Rectal smooth muscle tissue (tissue), 1 donor: ENCODE data around the gene UBA3.

Experiments used
- H3K27ac ChIP-seq: one replicate; pipeline ENCODE4 v1.7.0; 2013; ENCODE audit warnings: low read depth, low read length, inconsistent platforms
- H3K27me3 ChIP-seq: one replicate; pipeline ENCODE4 v1.7.0; 2013; ENCODE audit warnings: low read length; ENCODE audit not compliant: control insufficient read depth, insufficient read depth
- H3K36me3 ChIP-seq: one replicate; pipeline ENCODE4 v1.7.0; 2013; ENCODE audit warnings: low read length; ENCODE audit not compliant: control insufficient read depth, insufficient read depth
- H3K4me1 ChIP-seq: one replicate; pipeline ENCODE4 v1.7.0; 2013; ENCODE audit warnings: low read length; ENCODE audit not compliant: control insufficient read depth, insufficient read depth
- H3K4me3 ChIP-seq: one replicate; pipeline ENCODE4 v1.7.0; 2013; ENCODE audit warnings: low read length
- H3K9ac ChIP-seq: one replicate; pipeline ENCODE4 v1.7.0; 2013; ENCODE audit warnings: low read length

UBA3 gene

DNA sequence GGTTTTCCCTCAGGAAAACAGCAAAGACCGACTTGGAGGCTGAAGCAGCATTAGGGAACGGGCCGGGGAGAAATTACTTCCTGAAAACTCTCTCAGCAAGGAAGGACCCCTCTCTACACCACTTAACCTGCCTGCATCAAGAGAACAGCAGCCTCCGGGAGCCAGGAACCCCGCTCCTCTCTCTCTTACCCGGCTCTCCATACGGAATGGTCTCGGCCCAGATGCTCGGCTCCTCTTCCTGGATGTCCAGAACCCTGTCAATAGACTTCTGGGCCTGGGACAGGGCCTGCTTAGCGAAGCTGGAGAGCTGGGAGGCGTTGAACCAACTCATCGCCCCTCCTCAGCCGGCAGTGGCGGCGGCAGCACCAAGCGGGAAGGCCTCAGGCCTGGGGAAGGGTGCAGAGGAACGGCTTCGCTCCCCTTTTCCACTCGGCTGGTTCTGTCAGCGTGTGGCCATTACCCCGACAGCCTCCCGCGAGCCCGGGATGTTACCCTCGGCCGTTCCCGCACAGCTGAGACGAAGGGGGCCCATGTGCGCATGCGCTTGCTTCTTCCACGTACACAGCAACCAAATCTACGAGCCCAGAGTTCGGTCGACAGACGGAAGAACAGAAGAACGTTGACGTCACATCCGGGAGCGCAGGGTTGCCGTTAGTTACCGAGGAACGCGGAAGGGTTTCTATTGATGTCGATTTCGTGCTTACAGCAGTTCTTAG is 28.3 kb downstream of the UBA3 start, which contains the start of gene TMF1:
Gene TMF1 (minus strand): TSS at position 578 of the 716 bp plus-strand sequence. CDS start 247 bp downstream, at position 331.
- H3K4me1 ChIP-seq: peaks cover 12% of the 10 kb centered on the region
- no peaks in the 10 kb centered on the region for H3K27me3 ChIP-seq
- H3K4me3 ChIP-seq: peak within 1 kb of the TSS; percentile 99
- peak within 1 kb of the TSS; percentile 86 for H3K27ac ChIP-seq
- peaks cover 7% of the 10 kb centered on the region for H3K36me3 ChIP-seq
- H3K9ac ChIP-seq: peak within 1 kb of the TSS; percentile 95

- Histone ChIP-seq H3K9ac (no peak overlapping the region), H3K36me3 (peaks cover 7% of the 10 kb centered on the region), H3K27ac (no peak overlapping the region), H3K4me3 (no peak overlapping the region), H3K4me1 (peaks cover 12% of the 10 kb centered on the region), H3K27me3 (no peaks in the 10 kb centered on the region)
These were observed 31.2 kb downstream of the UBA3 start for GRCh38 chr3:69048990-69049389.

DNA sequence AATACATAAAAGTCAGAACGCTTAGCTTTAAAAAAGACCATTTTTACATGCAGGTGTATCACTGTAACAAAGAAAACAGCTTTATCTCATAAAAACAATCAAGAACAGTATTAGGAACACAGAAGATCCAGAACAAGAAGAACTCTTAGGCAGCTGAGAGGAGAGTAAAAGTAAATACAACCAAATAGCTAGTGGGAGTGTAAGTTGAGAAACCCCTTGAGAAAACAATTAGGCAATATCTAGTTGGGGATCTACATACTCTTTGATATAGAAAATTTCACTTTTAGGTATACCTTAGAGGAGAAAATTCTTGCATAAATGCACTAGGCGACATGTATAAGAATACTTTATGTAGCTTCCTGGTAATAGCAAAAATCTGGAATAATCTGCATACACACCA is 35.6 kb downstream of the UBA3 start:
- no peak overlapping the region for H3K9ac ChIP-seq
- H3K27me3 ChIP-seq: no peaks in the 10 kb centered on the region
- H3K4me1 ChIP-seq: peaks cover 4% of the 10 kb centered on the region
- H3K27ac ChIP-seq: no peak overlapping the region
- no peak overlapping the region for H3K4me3 ChIP-seq
- peaks cover 14% of the 10 kb centered on the region for H3K36me3 ChIP-seq

GRCh38 chr3:69033470-69033869 is 46.7 kb downstream of the UBA3 start:
- Histone ChIP-seq H3K36me3 (peaks cover 15% of the 10 kb centered on the region), H3K4me3 (no peak overlapping the region), H3K4me1 (no peaks in the 10 kb centered on the region), H3K9ac (no peak overlapping the region), H3K27ac (no peak overlapping the region), H3K27me3 (no peaks in the 10 kb centered on the region)

DNA sequence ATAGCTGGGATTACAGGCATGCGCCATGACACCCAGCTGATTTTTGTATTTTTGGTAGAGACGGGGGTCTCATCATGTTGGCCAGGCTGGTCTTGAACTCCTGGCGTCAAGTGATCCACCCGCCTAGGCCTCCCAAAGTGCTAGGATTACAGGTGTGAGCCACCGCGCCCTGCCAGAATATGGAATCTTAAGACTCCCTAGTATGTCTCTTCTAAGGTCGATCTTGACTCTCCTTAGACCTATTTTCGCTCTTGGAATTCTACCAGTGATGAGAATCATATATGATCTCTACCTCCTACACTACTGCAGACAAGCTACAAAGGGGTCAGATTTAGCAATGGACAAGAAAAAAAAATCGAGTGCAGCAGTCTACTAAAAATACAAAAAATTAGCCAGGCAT is 47.4 kb downstream of the UBA3 start:
- H3K27me3 ChIP-seq: no peaks in the 10 kb centered on the region
- no peak overlapping the region for H3K27ac ChIP-seq
- no peaks in the 10 kb centered on the region for H3K4me1 ChIP-seq
- no peak overlapping the region for H3K4me3 ChIP-seq
- no peak overlapping the region for H3K9ac ChIP-seq
- peaks cover 10% of the 10 kb centered on the region for H3K36me3 ChIP-seq

DNA sequence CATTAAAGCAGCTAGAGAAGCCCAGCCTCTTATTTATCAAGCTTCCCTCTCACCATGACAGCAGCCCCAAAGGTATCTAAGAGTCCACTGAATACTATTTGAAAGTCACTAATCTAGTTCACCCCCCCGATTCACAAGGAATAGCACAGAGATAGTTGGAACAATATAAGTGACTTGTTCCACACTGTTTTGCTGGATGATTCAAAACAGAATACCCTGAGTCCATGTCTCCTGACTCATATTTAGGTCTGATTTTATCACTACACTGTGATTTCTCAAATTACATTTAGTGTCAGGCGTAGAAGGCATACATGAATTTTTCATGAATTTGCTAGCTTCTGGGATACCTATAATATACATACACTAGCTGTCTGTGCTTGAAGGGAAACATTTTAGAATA is 48.0 kb downstream of the UBA3 start:
- H3K27ac ChIP-seq: no peak overlapping the region
- H3K36me3 ChIP-seq: peaks cover 10% of the 10 kb centered on the region
- no peaks in the 10 kb centered on the region for H3K27me3 ChIP-seq

GRCh38 chr3:69031635-69032034 is 48.5 kb downstream of the UBA3 start:
- Histone ChIP-seq H3K27me3 (no peaks in the 10 kb centered on the region), H3K9ac (no peak overlapping the region), H3K36me3 (peaks cover 10% of the 10 kb centered on the region), H3K27ac (no peak overlapping the region), H3K4me3 (no peak overlapping the region), H3K4me1 (no peaks in the 10 kb centered on the region)

More for the DNA sequence above, 48.0 kb downstream of the UBA3 start:
- H3K4me3 ChIP-seq: no peak overlapping the region
- H3K9ac ChIP-seq: no peak overlapping the region
- no peaks in the 10 kb centered on the region for H3K4me1 ChIP-seq

GRCh38 chr3:69020857-69021256 is 59.3 kb downstream of the UBA3 start:
- H3K27me3 ChIP-seq: no peaks in the 10 kb centered on the region
- no peak overlapping the region for H3K9ac ChIP-seq
- peaks cover 12% of the 10 kb centered on the region for H3K36me3 ChIP-seq
- H3K4me3 ChIP-seq: no peak overlapping the region
- no peaks in the 10 kb centered on the region for H3K4me1 ChIP-seq
- H3K27ac ChIP-seq: no peak overlapping the region

DNA sequence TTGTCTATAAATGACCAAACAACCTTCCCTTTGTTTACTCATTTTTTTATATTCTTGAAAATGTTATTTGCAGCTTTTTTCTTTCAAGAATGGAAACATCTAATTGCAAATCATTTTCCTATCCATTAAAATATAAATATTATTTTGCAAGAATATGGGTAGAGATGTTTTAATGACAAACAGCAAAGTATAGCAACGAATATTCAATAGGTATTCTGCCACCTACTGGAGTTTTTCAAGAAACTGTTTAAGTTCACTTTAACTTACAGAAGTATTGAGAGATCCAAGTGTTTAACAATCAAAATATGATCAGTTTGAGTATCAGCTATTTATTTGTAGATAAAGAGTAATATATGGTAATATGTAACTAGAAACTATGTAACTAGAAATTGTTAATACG is 59.7 kb downstream of the UBA3 start:
- H3K27ac ChIP-seq: no peak overlapping the region
- H3K9ac ChIP-seq: no peak overlapping the region
- H3K27me3 ChIP-seq: no peaks in the 10 kb centered on the region
- H3K4me1 ChIP-seq: no peaks in the 10 kb centered on the region
- H3K4me3 ChIP-seq: no peak overlapping the region
- H3K36me3 ChIP-seq: peaks cover 11% of the 10 kb centered on the region

GRCh38 chr3:69016901-69017300 is 63.3 kb downstream of the UBA3 start:
- Histone ChIP-seq H3K9ac (no peak overlapping the region), H3K4me1 (peaks cover 2% of the 10 kb centered on the region), H3K27ac (no peak overlapping the region), H3K27me3 (no peaks in the 10 kb centered on the region), H3K4me3 (no peak overlapping the region), H3K36me3 (peaks cover 2% of the 10 kb centered on the region)

- H3K27me3 ChIP-seq: no peaks in the 10 kb centered on the region
- H3K27ac ChIP-seq: no peak overlapping the region
- H3K4me1 ChIP-seq: peaks cover 3% of the 10 kb centered on the region
- H3K4me3 ChIP-seq: no peak overlapping the region
- no peak overlapping the region for H3K9ac ChIP-seq
- H3K36me3 ChIP-seq: peaks cover 2% of the 10 kb centered on the region
These were observed 64.1 kb downstream of the UBA3 start for GRCh38 chr3:69016102-69016501.

- peaks cover 2% of the 10 kb centered on the region for H3K36me3 ChIP-seq
- peak overlapping the region; percentile 96 for H3K27ac ChIP-seq
- H3K4me1 ChIP-seq: peaks cover 9% of the 10 kb centered on the region
- no peak overlapping the region for H3K9ac ChIP-seq
- H3K27me3 ChIP-seq: no peaks in the 10 kb centered on the region
- peak overlapping the region; percentile 88 for H3K4me3 ChIP-seq
These were observed 66.1 kb downstream of the UBA3 start for GRCh38 chr3:69014022-69014580.
